K562 (cell line): ENCODE results near the gene FH.

Experiments used
- CEBPB ChIP-seq: fragments of 450-650 bp; IDR thresholded peaks from 2 replicates; pipeline ENCODE4 v1.6.1; 2016; ENCODE audit warnings: missing genetic modification characterization, missing compliant biosample characterization
- CUX1 ChIP-seq: fragments of 200-800 bp; sonication (Bioruptor generic); IDR thresholded peaks from 2 replicates; pipeline ENCODE4 v1.6.1; 2016; ENCODE audit warnings: missing genetic modification characterization, missing compliant biosample characterization

- no peak for TF ChIP-seq CEBPB (tag)
- TF ChIP-seq CUX1 (CRISPR knock-in tag) = no peak
Observed at GRCh38 chr1:241457421-241457820, 62.1 kb downstream of the FH start.
